ENCODE results near the gene GRB14.

GRB14 gene

DNA sequence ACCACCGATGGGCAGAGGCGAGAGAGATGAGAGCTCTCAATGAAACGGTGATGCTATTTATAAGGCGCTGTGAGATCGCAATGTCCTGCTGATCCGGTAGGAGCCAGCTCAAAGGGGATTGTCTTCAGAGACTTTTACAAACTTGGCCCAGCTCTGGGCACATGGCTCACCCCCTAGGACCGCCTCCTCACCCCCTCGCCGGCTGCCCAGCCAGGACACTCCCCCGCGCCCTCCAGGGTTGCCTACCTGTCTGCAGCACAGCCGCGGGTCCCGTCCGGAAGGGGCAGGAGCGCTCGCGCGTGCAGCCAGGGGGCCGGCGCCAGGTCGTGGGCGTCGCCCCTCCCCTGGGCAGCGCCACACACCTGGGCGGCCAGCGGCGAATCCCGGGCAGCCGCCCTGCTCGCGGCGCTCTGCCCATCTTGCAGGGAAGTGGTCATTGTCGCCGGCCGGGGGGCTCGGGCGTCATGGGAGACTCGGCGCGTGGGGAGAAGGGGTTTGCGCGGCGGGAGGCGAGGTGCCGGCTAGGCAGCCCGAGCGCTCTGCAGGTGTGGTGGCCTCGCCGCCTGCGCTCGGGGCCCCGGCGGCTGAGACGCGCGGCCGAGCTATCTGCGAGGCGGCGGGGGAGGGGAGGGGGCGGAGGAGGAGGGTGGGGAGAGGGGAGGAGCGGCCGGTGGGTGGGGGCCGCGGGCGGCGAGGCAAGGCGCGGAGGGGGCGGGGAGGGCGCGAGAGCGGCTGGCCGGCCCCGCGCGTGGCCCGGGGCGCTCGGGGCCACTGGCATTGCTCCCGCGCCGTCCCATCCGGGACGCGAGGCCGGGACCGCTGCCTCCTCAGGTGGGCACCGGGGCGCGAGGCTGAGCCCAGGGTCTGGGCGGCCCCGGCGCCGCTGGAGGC is at the start of gene GRB14:
TSS of gene GRB14 (minus strand) at position 610 of the 891 bp plus-strand sequence. CDS start at position 437, 173 bp downstream.
- peak; percentile 6 for DNase-seq (ENCODE audit: extremely low read depth, insufficient read length)
- no peaks in the 10 kb centered on the region; the same call in 1 of the 2 replicates for H3K27me3 ChIP-seq (replicated peaks; ENCODE audit: control insufficient read depth, insufficient read depth, low read length)
- no peak within 1 kb of the TSS for H3K4me3 ChIP-seq (replicated peaks; ENCODE audit: low read depth, low read length)
- H3K36me3 ChIP-seq (ENCODE audit: control insufficient read depth, insufficient read depth, low read length) = no peaks in the 10 kb centered on the region
- TF ChIP-seq, protein P1, sequence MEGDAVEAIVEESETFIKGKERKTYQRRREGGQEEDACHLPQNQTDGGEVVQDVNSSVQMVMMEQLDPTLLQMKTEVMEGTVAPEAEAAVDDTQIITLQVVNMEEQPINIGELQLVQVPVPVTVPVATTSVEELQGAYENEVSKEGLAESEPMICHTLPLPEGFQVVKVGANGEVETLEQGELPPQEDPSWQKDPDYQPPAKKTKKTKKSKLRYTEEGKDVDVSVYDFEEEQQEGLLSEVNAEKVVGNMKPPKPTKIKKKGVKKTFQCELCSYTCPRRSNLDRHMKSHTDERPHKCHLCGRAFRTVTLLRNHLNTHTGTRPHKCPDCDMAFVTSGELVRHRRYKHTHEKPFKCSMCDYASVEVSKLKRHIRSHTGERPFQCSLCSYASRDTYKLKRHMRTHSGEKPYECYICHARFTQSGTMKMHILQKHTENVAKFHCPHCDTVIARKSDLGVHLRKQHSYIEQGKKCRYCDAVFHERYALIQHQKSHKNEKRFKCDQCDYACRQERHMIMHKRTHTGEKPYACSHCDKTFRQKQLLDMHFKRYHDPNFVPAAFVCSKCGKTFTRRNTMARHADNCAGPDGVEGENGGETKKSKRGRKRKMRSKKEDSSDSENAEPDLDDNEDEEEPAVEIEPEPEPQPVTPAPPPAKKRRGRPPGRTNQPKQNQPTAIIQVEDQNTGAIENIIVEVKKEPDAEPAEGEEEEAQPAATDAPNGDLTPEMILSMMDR (IDR thresholded peaks at IDR 0.05; ENCODE audit: insufficient read depth, low read length, poor library complexity, severe bottlenecking) = no peak

DNA sequence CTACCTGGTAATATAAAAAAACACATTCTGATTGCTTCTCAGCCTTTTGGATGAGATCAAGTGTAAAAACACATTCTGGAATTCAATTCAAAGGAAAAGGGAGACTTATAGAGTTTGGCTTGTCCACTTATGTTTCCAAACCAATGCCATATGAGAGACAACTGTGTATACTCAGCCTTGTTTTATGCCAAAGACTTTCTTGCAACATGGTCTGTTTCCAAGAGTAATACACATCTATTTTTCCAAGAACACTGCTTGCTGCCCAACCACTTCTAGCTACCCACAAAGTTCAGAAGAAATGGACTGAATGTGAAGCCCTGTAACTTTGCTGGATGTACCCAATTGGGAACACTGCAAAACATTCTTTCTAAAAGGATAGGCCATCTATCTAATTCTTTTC is 48.0 kb upstream of the GRB14 start:
- H3K4me3 ChIP-seq (replicated peaks; ENCODE audit: low read depth, low read length) = no peak overlapping the region
- no peaks in the 10 kb centered on the region for H3K36me3 ChIP-seq (ENCODE audit: control insufficient read depth, insufficient read depth, low read length)
- no peak for DNase-seq (ENCODE audit: extremely low read depth, insufficient read length)
- TF ChIP-seq, protein P1 (IDR thresholded peaks at IDR 0.05; ENCODE audit: insufficient read depth, low read length, poor library complexity, severe bottlenecking) = no peak
- H3K27me3 ChIP-seq (replicated peaks; ENCODE audit: control insufficient read depth, insufficient read depth, low read length) = no peaks in the 10 kb centered on the region

DNA sequence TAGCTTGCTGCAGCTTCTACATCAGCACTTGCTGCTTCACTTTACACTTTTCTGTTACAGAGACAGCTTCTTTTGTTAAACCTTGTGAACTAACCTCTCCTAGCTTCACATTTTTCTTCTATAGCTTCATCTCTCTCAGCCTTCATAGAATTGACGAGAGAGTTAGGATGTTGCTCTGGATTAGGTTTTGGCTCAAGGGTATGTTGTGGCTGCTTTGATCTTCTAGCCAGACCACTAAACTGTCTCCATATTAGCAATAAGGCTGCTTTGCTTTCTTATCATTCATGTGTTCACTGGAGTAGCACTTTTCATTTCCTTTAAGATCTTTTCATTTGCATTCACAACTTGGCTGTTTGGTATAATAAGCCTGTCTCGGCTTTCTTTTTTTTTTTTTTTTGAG is 46.3 kb upstream of the GRB14 start:
- Histone ChIP-seq H3K27me3 (replicated peaks; ENCODE audit: control insufficient read depth, insufficient read depth, low read length) (no peaks in the 10 kb centered on the region), H3K36me3 (ENCODE audit: control insufficient read depth, insufficient read depth, low read length) (no peaks in the 10 kb centered on the region), H3K4me3 (replicated peaks; ENCODE audit: low read depth, low read length) (no peak overlapping the region)
- DNase-seq (ENCODE audit: extremely low read depth, insufficient read length) = no peak
- TF ChIP-seq, protein P1 (IDR thresholded peaks at IDR 0.05; ENCODE audit: insufficient read depth, low read length, poor library complexity, severe bottlenecking) = no peak

DNA sequence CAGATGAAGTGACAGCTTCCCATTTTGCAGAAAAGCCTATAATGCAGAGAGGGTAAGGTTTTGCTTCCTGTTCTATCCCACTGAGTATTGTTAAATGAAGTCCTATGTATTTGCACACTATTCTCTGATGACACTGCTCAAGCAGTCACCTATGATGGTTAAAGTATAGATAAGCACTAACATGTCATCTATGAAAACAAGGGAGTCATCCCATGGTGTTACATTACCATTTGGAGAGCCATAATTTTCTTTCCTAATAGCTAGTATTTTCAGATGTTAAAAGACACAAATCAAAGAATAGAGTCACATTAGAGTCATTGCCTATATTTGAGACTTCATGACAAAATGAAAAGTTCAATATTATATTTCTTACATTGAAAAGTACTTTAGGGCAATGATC is 42.8 kb upstream of the GRB14 start:
- TF ChIP-seq, protein P1 (IDR thresholded peaks at IDR 0.05; ENCODE audit: insufficient read depth, low read length, poor library complexity, severe bottlenecking) = no peak
- DNase-seq (ENCODE audit: extremely low read depth, insufficient read length) = no peak
- H3K4me3 ChIP-seq (replicated peaks; ENCODE audit: low read depth, low read length) = no peak overlapping the region

DNA sequence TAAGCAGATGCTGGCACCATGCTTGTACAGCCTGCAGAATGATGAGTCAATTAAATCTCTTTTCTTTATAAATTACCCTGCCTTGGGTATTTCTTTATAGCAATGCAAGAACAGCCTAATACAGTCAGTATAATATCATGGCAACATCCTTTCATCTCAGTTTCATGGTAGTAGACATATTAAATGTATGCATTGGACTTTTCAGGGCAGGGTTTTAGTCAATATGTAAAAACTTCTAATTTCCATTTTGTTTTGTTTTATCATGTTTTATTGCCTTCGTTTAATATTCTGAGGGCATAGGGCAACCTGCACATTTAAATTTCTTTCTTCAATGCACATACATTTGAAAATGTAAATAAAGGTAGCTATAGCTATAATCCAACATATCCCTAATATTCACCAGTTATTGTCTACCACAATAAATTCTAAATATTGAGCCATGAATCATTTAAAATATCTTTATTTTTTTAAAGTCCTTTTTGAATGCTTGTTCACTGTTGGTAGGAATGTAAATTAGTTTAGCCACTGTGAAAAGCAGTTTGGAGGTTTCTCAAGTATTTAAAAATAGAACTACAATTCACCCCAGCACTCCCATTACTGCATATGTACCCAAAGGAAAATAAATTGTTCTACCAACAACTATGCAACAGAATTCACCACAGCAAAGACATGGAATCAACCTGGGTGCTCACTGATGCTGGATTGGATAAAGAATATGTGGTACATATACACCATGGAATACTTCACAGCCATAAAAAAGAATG is 41.8 kb upstream of the GRB14 start:
- TF ChIP-seq, protein P1 (IDR thresholded peaks at IDR 0.05; ENCODE audit: insufficient read depth, low read length, poor library complexity, severe bottlenecking) = no peak
- no peak for DNase-seq (ENCODE audit: extremely low read depth, insufficient read length)

More for the DNA sequence above, 42.8 kb upstream of the GRB14 start:
- Histone ChIP-seq H3K36me3 (ENCODE audit: control insufficient read depth, insufficient read depth, low read length) (no peaks in the 10 kb centered on the region), H3K27me3 (replicated peaks; ENCODE audit: control insufficient read depth, insufficient read depth, low read length) (no peaks in the 10 kb centered on the region)

More for the DNA sequence above, 41.8 kb upstream of the GRB14 start:
- Histone ChIP-seq H3K27me3 (replicated peaks; ENCODE audit: control insufficient read depth, insufficient read depth, low read length) (no peaks in the 10 kb centered on the region), H3K4me3 (replicated peaks; ENCODE audit: low read depth, low read length) (no peak overlapping the region), H3K36me3 (ENCODE audit: control insufficient read depth, insufficient read depth, low read length) (no peaks in the 10 kb centered on the region)

Measured in GM06990 (cell line).